Psoas muscle (tissue), 8 donors: ENCODE data around the gene MAP2K6. TPM values are rescaled to one million over a fixed set of nuclear protein-coding genes. Genes with fewer than 3 reads are reported as not detected.

Experiments
- ATAC-seq, 4 donors: fragments of 200-7000 bp; cut with Tn5 transposase; one replicate each; pipeline ENCODE4 v1.9.1; 2020; ENCODE audit warnings: moderate library complexity in 3 of 4, mild to moderate bottlenecking in 2 of 4
- DNase-seq, 2 donors: peaks; one replicate each; pipeline ENCODE4 v3.0.0-alpha.2; 2020
- H3K27ac ChIP-seq: fragments of 200-600 bp; one replicate; pipeline ENCODE4 v1.8.0; 2022
- H3K27me3 ChIP-seq, 3 donors: fragments of 200-600 bp in 1 of 3; one replicate each; pipeline versions ENCODE4 v1.6.1 to v1.8.0; 2013 to 2022; ENCODE audit warnings: low read length in 2 of 3, mild to moderate bottlenecking in 2 of 3, moderate library complexity in 1 of 3; ENCODE audit not compliant: insufficient read depth in 3 of 3
- H3K36me3 ChIP-seq, 2 donors: fragments of 200-600 bp in 1 of 2; one replicate each; pipeline versions ENCODE4 v1.6.1 to v1.8.0; 2013 to 2022; ENCODE audit warnings: low read depth in 1 of 2, mild to moderate bottlenecking in 1 of 2, moderate library complexity in 1 of 2; ENCODE audit not compliant: insufficient read depth in 1 of 2
- H3K4me1 ChIP-seq: fragments of 200-600 bp; one replicate; pipeline ENCODE4 v1.8.0; 2022
- H3K4me3 ChIP-seq: fragments of 200-600 bp; one replicate; pipeline ENCODE4 v1.8.0; 2022; ENCODE audit warnings: mild to moderate bottlenecking
- H3K9me3 ChIP-seq: fragments of 200-600 bp; one replicate; pipeline ENCODE4 v1.8.0; 2022
- CTCF ChIP-seq: fragments of 200-600 bp; IDR thresholded peaks from one replicate; pipeline ENCODE4 v1.8.0; 2022; ENCODE audit warnings: antibody characterized with exemption
- WGBS, 3 donors: extraction: QIAGEN DNeasy Blood & Tissue Kit; methylation state at CpG; one replicate each; pipeline versions ENCODE4 v1.1.6 to v1.1.7; 2013; 5-methylcytosine and 5-hydroxymethylcytosine counted together
- intact Hi-C, 2 donors: fragments of 100-400 bp; cut with DNase I; formaldehyde crosslinking; loops; one replicate each; pipeline versions ENCODE4 v1.11.0 to v1.14.2; 2022
- polyA plus RNA-seq, 3 donors: library from polyadenylated mRNA; stranded (reverse); fragments of 200-250 nt; gene quantifications; one replicate each; pipeline ENCODE4 v1.2.3, GENCODE V29; 2013
- total RNA-seq, 4 donors: library from RNA; stranded (reverse); fragmentation: NEBNext Ultra II Directional in 2 of 4; extraction: Animal tissue kit (Norgen Biotek cat#: 25700) in 2 of 4; gene quantifications; one replicate each; pipeline versions ENCODE4 v1.2.1 to v1.2.4, GENCODE V29; 2021 to 2023
- donor health status: healthy with polysubstance abuse.
- donor health status: DM: no; HTN: no; CAD: no; lungs with moderate emphysema.
- donor health status: Bipolar disorder and iron deficiency.
- donor health status: healthy.
- donor health status: DM: yes; HTN: yes; CAD: no.
- donor health status: DM: no; HTN: no; CAD: no.
- donor health status: DM: no; HTN: no; CAD: no.
- donor health status: DM: yes; HTN: yes; CAD: no.

Gene MAP2K6
- total and polyA plus RNA-seq, 7 donors, result 6.4 to 127 (median 50.0) TPM

DNA sequence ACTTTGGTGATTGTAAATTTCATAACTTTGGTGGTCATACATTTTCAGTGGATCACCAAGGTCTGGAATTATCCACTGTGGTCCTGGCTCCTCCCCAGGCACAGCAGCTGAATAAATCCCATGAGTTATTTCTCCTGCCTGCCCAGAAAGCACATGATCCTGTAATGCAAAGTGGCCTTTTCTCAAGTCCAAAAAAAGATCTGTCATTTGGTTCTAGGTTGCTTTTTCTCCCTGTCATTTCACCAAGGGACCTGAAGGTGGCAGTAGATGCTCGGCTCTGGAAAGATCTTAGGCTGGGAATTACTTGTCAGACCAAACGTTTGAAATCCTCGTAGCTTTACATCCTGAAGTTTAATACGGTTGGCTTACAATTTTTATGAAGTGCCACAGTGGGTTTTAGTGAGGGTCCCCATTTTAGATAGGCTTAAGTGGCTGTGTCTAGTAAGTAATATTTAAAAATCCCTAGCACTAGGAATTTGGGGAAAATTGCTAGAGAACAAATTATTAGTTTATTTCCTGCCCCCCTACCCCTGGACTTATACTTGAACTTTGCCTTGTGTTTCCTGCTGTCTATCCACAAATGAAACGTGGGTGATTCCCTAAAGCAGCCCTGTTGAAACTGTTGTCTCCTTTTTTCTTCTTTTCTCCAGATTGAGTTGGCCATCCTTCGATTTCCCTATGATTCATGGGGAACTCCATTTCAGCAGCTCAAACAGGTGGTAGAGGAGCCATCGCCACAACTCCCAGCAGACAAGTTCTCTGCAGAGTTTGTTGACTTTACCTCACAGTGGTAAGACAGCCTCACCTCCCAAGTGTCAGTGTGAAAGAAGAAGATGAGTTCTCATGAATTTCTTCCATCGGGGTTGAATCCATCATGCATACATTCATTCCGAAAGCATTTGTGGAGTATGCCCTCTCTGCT lies 111.7 kb downstream of the MAP2K6 start:
- H3K9me3 ChIP-seq, result no peaks in the 10 kb centered on the region
- DNase-seq (peak; percentile 50 to 75), ATAC-seq (peak; percentile 79 to 89 (median 88))
- H3K27ac ChIP-seq, result peak overlapping the region; percentile 70
- peak; percentile 92 for TF ChIP-seq CTCF
- no peak overlapping the region for H3K4me3 ChIP-seq
- 21 to 35% (median 28%) methylated on average over 9 of the region's 9 CpGs for WGBS, 3 donors
- H3K27me3 ChIP-seq, result no peaks in the 10 kb centered on the region
- peaks cover 0 to 52% of the 10 kb centered on the region in 2 donors for H3K36me3 ChIP-seq
- peaks cover 17% of the 10 kb centered on the region for H3K4me1 ChIP-seq
- intact Hi-C loops, result loop anchor here in 1 of 2 donors (1.0 to 5.0 kb wide), 2 partner anchors 1026 to 1097 kb away; no protein-coding TSS in a partner anchor

DNA sequence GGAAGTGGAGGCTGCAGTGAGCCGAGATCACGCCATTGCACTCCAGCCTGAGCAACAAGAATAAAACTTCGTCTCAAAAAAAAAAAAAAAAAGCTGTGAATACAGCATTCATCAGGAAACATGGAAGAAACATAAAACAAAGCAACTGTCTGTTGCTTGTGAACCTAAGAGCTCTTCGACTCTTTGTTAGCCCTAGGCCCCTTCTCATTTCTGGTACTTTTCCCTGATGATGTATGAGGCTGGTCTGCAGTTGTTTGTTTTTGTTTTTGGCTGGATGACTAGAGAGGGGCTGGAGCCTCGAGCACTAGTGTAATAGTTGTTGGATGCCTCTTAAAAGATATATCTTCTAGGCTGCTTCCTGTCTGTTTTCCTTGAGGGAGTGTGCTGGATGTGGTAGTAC lies 113.5 kb downstream of the MAP2K6 start:
- H3K9me3 ChIP-seq, result no peaks in the 10 kb centered on the region
- H3K27me3 ChIP-seq, result no peaks in the 10 kb centered on the region
- 67 to 87% (median 86%) methylated on average over 5 of the region's 5 CpGs for WGBS, 3 donors
- intact Hi-C loops, result loop anchor here in 1 of 2 donors (5.0 kb wide), 1 partner anchor 1024 kb away; no protein-coding TSS in a partner anchor
- H3K4me3 ChIP-seq, result no peak overlapping the region
- peaks cover 0 to 54% of the 10 kb centered on the region in 2 donors for H3K36me3 ChIP-seq
- H3K27ac ChIP-seq, result no peak overlapping the region
- peaks cover 15% of the 10 kb centered on the region for H3K4me1 ChIP-seq
- ATAC-seq (no peak), DNase-seq (no peak)
- no peak for TF ChIP-seq CTCF

DNA sequence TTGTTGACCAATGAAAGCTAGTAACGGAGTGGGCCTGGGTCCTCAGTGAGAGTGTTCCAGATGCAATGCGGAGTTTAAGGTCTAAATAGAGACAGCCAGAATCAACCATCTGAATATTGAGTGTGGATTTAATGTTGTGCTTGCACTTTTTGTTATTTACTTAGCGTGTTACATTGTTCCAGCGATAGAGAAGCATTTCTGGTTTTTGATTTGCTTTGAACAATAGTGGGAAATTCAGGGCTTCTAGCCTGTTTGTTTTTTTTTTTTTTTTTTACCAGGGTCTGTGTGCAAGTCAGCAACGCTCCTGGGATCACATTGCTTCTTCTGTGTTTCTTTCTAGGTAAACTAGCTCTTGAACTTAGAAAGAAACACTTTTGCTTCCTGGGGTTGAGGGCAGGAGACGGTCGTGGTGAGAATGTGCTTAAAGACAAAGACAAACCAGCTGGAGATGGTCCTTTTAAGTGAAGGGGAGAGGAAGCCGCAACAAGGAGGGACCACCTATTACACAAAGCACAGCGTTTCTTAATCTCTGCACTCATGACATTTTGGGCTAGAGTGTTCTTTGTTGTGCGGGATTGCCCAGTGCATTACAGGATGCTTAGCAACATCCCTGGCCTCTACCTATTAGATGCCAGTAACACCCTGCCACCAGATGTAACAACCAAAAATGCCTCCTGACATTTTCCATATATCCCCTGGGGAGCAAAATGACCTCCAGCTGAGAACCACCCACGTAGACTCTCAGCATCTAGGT lies 119.2 kb downstream of the MAP2K6 start:
- H3K9me3 ChIP-seq, result no peaks in the 10 kb centered on the region
- intact Hi-C loops, result no loop called here
- no peaks in the 10 kb centered on the region for H3K27me3 ChIP-seq
- ATAC-seq (no peak), DNase-seq (no peak)
- H3K4me1 ChIP-seq, result no peaks in the 10 kb centered on the region
- peaks cover 4 to 83% of the 10 kb centered on the region in 2 donors for H3K36me3 ChIP-seq
- H3K4me3 ChIP-seq, result no peak overlapping the region
- no peak for TF ChIP-seq CTCF
- WGBS, 3 donors, result 84 to 89% (median 86%) methylated on average over 11 of the region's 11 CpGs
- no peak overlapping the region for H3K27ac ChIP-seq

DNA sequence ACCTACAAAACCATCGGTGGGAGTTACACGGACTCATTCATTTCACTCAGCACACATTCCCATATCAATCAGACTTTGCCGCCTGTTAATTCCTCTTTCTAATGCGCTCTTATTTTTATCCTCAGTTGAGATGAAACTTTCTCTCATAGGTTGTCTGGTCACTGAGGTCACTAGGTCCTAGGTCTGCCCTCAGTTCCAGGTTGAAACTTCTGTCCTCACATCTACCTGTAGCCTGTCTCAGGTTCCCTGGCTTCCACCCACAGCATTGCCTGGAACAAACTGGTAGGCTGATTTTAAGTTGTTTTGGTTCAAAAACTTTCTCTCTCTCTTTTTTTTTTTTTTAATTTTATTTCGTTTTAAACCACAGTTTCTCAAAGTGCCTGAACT lies 119.7 kb downstream of the MAP2K6 start:
- intact Hi-C loops, result no loop called here
- DNase-seq (no peak), ATAC-seq (no peak)
- no peak for TF ChIP-seq CTCF
- Histone ChIP-seq H3K4me3 (no peak overlapping the region), H3K4me1 (no peaks in the 10 kb centered on the region), H3K27ac (no peak overlapping the region), H3K36me3 (peaks cover 4 to 83% of the 10 kb centered on the region in 2 donors), H3K9me3 (no peaks in the 10 kb centered on the region), H3K27me3 (no peaks in the 10 kb centered on the region)
- 88 to 91% (median 90%) methylated on average over 5 of the region's 5 CpGs for WGBS, 3 donors
